T-cell (primary cell): ENCODE results near the gene KAZN. TPM values are rescaled to one million over a fixed set of nuclear protein-coding genes. Genes with fewer than 3 reads are reported as not detected.

Source experiments
- ATAC-seq, 4 experiments: fragments of 200-7000 bp in 3 of 4; fragments of 150-1000 bp in 1 of 4; cut with Tn5 transposase; replicated peaks in 1 of 4; 1 replicate in 3 of 4; 2 replicates in 1 of 4; pipeline ENCODE4 v1.10.0; 2021; ENCODE audit warnings: moderate library complexity in 3 of 4, mild to moderate bottlenecking in 2 of 4, moderate number of reproducible peaks in 1 of 4
- CTCF ChIA-PET, 2 donors: fragments of 300-600 bp; sonication (Branson Sonifier 250); formaldehyde crosslinking; loops; one replicate each; lab custom pipeline; 2022; ENCODE audit warnings: antibody characterized with exemption in 2 of 2; lab: Charles Lee
- POLR2A ChIA-PET, 2 donors: fragments of 300-600 bp; sonication (Branson Sonifier 250); formaldehyde crosslinking; loops; one replicate each; lab custom pipeline; 2022; ENCODE audit warnings: antibody characterized with exemption in 2 of 2; lab: Charles Lee
- DNase-seq, 35 experiments: peaks; one replicate each; pipeline versions ENCODE4 v3.0.0 to v3.0.0-alpha.2; 2013 to 2023
- H3K27ac ChIP-seq: one replicate; pipeline ENCODE4 v1.5.1; 2013; ENCODE audit warnings: low read length
- H3K27me3 ChIP-seq, 2 experiments: replicated peaks in 1 of 2; 1 replicate in 1 of 2; 2 replicates in 1 of 2; pipeline versions ENCODE4 v1.6.1 to v1.7.0; 2013; ENCODE audit warnings: low read length in 1 of 2, mixed read lengths in 1 of 2; ENCODE audit not compliant: control insufficient read depth in 2 of 2, insufficient read depth in 2 of 2; ENCODE audit errors: extremely low read depth in 1 of 2
- H3K36me3 ChIP-seq, 2 donors: 1 replicate in 1 of 2; 2 replicates in 1 of 2; pipeline versions ENCODE4 v1.6.1 to v1.7.0; 2013; ENCODE audit warnings: low read length in 1 of 2; ENCODE audit not compliant: control insufficient read depth in 2 of 2, insufficient read depth in 1 of 2; ENCODE audit errors: extremely low read depth in 1 of 2
- H3K4me1 ChIP-seq, 2 experiments: 1 replicate in 1 of 2; 2 replicates in 1 of 2; pipeline versions ENCODE4 v1.6.1 to v1.7.0; 2013; ENCODE audit warnings: low read length in 2 of 2, mixed read lengths in 1 of 2; ENCODE audit not compliant: insufficient read depth in 2 of 2, control insufficient read depth in 1 of 2; ENCODE audit errors: extremely low read depth in 1 of 2
- H3K4me3 ChIP-seq, 2 donors: 1 replicate in 1 of 2; 2 replicates in 1 of 2; pipeline versions ENCODE4 v1.5.1 to v1.7.0; 2013; ENCODE audit warnings: mild to moderate bottlenecking in 2 of 2, low read length in 1 of 2, moderate library complexity in 1 of 2; ENCODE audit not compliant: control insufficient read depth in 1 of 2; ENCODE audit errors: extremely low read depth in 1 of 2
- H3K9me3 ChIP-seq: 2 replicates; pipeline ENCODE4 v1.7.0; 2013
- H3K27ac Mint-ChIP-seq, 2 donors: one replicate each; pipeline ENCODE4 v1.8.0; 2020 to 2021; ENCODE audit warnings: mild to moderate bottlenecking in 2 of 2, mixed read lengths in 2 of 2
- H3K27me3 Mint-ChIP-seq, 2 donors: one replicate each; pipeline ENCODE4 v1.8.0; 2021 to 2022; ENCODE audit warnings: mixed read lengths in 2 of 2
- H3K36me3 Mint-ChIP-seq: one replicate; pipeline ENCODE4 v1.8.0; 2021; ENCODE audit warnings: mixed read lengths
- H3K4me1 Mint-ChIP-seq, 3 donors: one replicate each; pipeline ENCODE4 v1.8.0; 2020 to 2022; ENCODE audit warnings: mixed read lengths in 3 of 3, mild to moderate bottlenecking in 1 of 3
- H3K4me3 Mint-ChIP-seq, 3 donors: one replicate each; pipeline ENCODE4 v1.8.0; 2020 to 2022; ENCODE audit warnings: mild to moderate bottlenecking in 3 of 3, mixed read lengths in 3 of 3, moderate library complexity in 3 of 3
- H3K9me3 Mint-ChIP-seq, 3 donors: one replicate each; pipeline ENCODE4 v1.8.0; 2020 to 2022; ENCODE audit warnings: mixed read lengths in 3 of 3
- WGBS: methylation state at CpG from one replicate; pipeline ENCODE4 v1.1.5; 2013; ENCODE audit warnings: missing lambda C conversion rate; ENCODE audit not compliant: insufficient coverage; 5-methylcytosine and 5-hydroxymethylcytosine counted together
- total RNA-seq, 35 experiments: library from RNA in 6 of 35; stranded (reverse) in 6 of 35; fragments of 120-200 nt in 1 of 35; gene quantifications; one replicate each; pipeline versions ENCODE4 v1.2.1 to v1.2.4 and lab custom pipeline; 2013 to 2026

Gene KAZN
- total RNA-seq, 5 donors from 2014 or later (not counting 1 experiment from before 2014, with no cell fraction given), result 0.18 to 0.58 (median 0.30) TPM

- Histone ChIP-seq H3K4me3 (no peak overlapping the region), H3K27ac (no peak overlapping the region), H3K36me3 (peaks cover 0 to 4% of the 10 kb centered on the region in 2 donors), H3K27me3 (peaks cover 0 to 3% of the 10 kb centered on the region in 2 experiments), H3K4me1 (no peaks in the 10 kb centered on the region), H3K9me3 (no peaks in the 10 kb centered on the region)
- ChIA-PET CTCF (no interaction called here), POLR2A (no interaction called here)
- WGBS, result 90% methylated on average over 22 of the region's 25 CpGs
- H3K27ac Mint-ChIP-seq, result no peak overlapping the region
- H3K27me3 Mint-ChIP-seq, result peaks cover 0 to 4% of the 10 kb centered on the region in 2 donors
- ATAC-seq (no peak), DNase-seq (no peak)
- H3K4me3 Mint-ChIP-seq, result no peak overlapping the region
- peaks cover 0 to 7% (median 2%) of the 10 kb centered on the region in 3 donors for H3K9me3 Mint-ChIP-seq
- no peaks in the 10 kb centered on the region for H3K36me3 Mint-ChIP-seq
- H3K4me1 Mint-ChIP-seq, result no peaks in the 10 kb centered on the region
Measured at GRCh38 chr1:15060104-15060503, 461.6 kb downstream of the KAZN start.

GRCh38 chr1:15062479-15063099, 464.1 kb downstream of the KAZN start:
- DNase-seq, result no peak
- Histone ChIP-seq H3K4me1 (peaks cover 0 to 3% of the 10 kb centered on the region in 2 experiments), H3K4me3 (no peak overlapping the region), H3K9me3 (no peaks in the 10 kb centered on the region), H3K27ac (no peak overlapping the region), H3K36me3 (no peaks in the 10 kb centered on the region), H3K27me3 (no peaks in the 10 kb centered on the region)
- POLR2A ChIA-PET, result no interaction called here
- 100% methylated on average over 2 of the region's 6 CpGs for whole genome bisulfite sequencing
- no peak overlapping the region for H3K27ac Mint-ChIP-seq
- peaks cover 0 to 4% (median 3%) of the 10 kb centered on the region in 3 donors for H3K4me1 Mint-ChIP-seq
- H3K27me3 Mint-ChIP-seq, result peaks cover 3% of the 10 kb centered on the region in 2 donors
- H3K4me3 Mint-ChIP-seq, result no peak overlapping the region
- no peak for ATAC-seq
- no peaks in the 10 kb centered on the region for H3K36me3 Mint-ChIP-seq
- peaks cover 0 to 7% (median 2%) of the 10 kb centered on the region in 3 donors for H3K9me3 Mint-ChIP-seq
- CTCF ChIA-PET, result no interaction called here

GRCh38 chr1:15063346-15063745, 464.9 kb downstream of the KAZN start:
- Mint-ChIP-seq H3K36me3 (no peaks in the 10 kb centered on the region), H3K9me3 (peaks cover 0 to 7% (median 2%) of the 10 kb centered on the region in 3 donors), H3K27ac (no peak overlapping the region), H3K4me1 (peaks cover 0 to 4% (median 3%) of the 10 kb centered on the region in 3 donors), H3K27me3 (peaks cover 0 to 3% of the 10 kb centered on the region in 2 donors), H3K4me3 (no peak overlapping the region)
- peaks cover 0 to 3% of the 10 kb centered on the region in 2 experiments for H3K4me1 ChIP-seq
- H3K9me3 ChIP-seq, result no peaks in the 10 kb centered on the region
- H3K36me3 ChIP-seq, result no peaks in the 10 kb centered on the region
- CTCF ChIA-PET, result no interaction called here
- H3K27me3 ChIP-seq, result peaks cover 0 to under 1% of the 10 kb centered on the region in 2 experiments
- DNase-seq (no peak), ATAC-seq (no peak)
- H3K4me3 ChIP-seq, result no peak overlapping the region
- WGBS, result 88% methylated on average over 5 of the region's 7 CpGs
- POLR2A ChIA-PET, result no interaction called here
- no peak overlapping the region for H3K27ac ChIP-seq

- H3K9me3 Mint-ChIP-seq, result peaks cover 0 to 7% (median 2%) of the 10 kb centered on the region in 3 donors
- Histone ChIP-seq H3K36me3 (no peaks in the 10 kb centered on the region), H3K4me1 (peaks cover 0 to 3% of the 10 kb centered on the region in 2 experiments)
Measured at GRCh38 chr1:15063783-15064182, 465.3 kb downstream of the KAZN start.

GRCh38 chr1:15064217-15064929, 465.9 kb downstream of the KAZN start:
- Histone ChIP-seq H3K4me1 (peaks cover 0 to 3% of the 10 kb centered on the region in 2 experiments), H3K4me3 (no peak overlapping the region), H3K27me3 (peaks cover 0 to 3% of the 10 kb centered on the region in 2 experiments), H3K9me3 (no peaks in the 10 kb centered on the region), H3K36me3 (no peaks in the 10 kb centered on the region), H3K27ac (no peak overlapping the region)
- Mint-ChIP-seq H3K27me3 (peaks cover 0 to 3% of the 10 kb centered on the region in 2 donors), H3K36me3 (no peaks in the 10 kb centered on the region), H3K27ac (no peak overlapping the region), H3K9me3 (peaks cover 0 to 7% (median 2%) of the 10 kb centered on the region in 3 donors), H3K4me1 (peaks cover 0 to 4% (median 3%) of the 10 kb centered on the region in 3 donors), H3K4me3 (no peak overlapping the region)
- CTCF ChIA-PET, result no interaction called here
- WGBS, result 81% methylated on average over 12 of the region's 15 CpGs
- POLR2A ChIA-PET, result no interaction called here
- DNase-seq (no peak), ATAC-seq (no peak)

More at GRCh38 chr1:15063783-15064182, 465.3 kb downstream of the KAZN start:
- CTCF ChIA-PET, result no interaction called here
- no peak overlapping the region for H3K4me3 Mint-ChIP-seq
- peaks cover 0 to 4% (median 3%) of the 10 kb centered on the region in 3 donors for H3K4me1 Mint-ChIP-seq
- Histone ChIP-seq H3K27ac (no peak overlapping the region), H3K27me3 (peaks cover 0 to 3% of the 10 kb centered on the region in 2 experiments), H3K9me3 (no peaks in the 10 kb centered on the region), H3K4me3 (no peak overlapping the region)
- no peak for ATAC-seq
- DNase-seq, result no peak
- H3K27me3 Mint-ChIP-seq, result peaks cover 0 to 3% of the 10 kb centered on the region in 2 donors
- POLR2A ChIA-PET, result no interaction called here
- no peak overlapping the region for H3K27ac Mint-ChIP-seq
- no peaks in the 10 kb centered on the region for H3K36me3 Mint-ChIP-seq
- 97% methylated on average over 6 of the region's 7 CpGs for WGBS

- H3K4me3 ChIP-seq, result no peak overlapping the region
- Mint-ChIP-seq H3K9me3 (peaks cover 0 to 7% (median 2%) of the 10 kb centered on the region in 3 donors), H3K36me3 (no peaks in the 10 kb centered on the region), H3K27ac (no peak overlapping the region), H3K27me3 (peaks cover 0 to 3% of the 10 kb centered on the region in 2 donors), H3K4me1 (peaks cover 0 to 4% (median 3%) of the 10 kb centered on the region in 3 donors), H3K4me3 (no peak overlapping the region)
- H3K27ac ChIP-seq, result peak overlapping the region; percentile 23
- peaks cover 0 to 3% of the 10 kb centered on the region in 2 experiments for H3K27me3 ChIP-seq
- ATAC-seq (no peak), DNase-seq (no peak)
- peaks cover 0 to 3% of the 10 kb centered on the region in 2 experiments for H3K4me1 ChIP-seq
- H3K9me3 ChIP-seq, result no peaks in the 10 kb centered on the region
- CTCF ChIA-PET, result no interaction called here
- 82% methylated on average over 6 of the region's 7 CpGs for WGBS
- no peaks in the 10 kb centered on the region for H3K36me3 ChIP-seq
- POLR2A ChIA-PET, result no interaction called here
Measured at GRCh38 chr1:15065291-15065690, 466.8 kb downstream of the KAZN start.
